GM23338 (cell line): Measurements from ENCODE around the gene HIVEP3. TPM values are rescaled to one million over a fixed set of nuclear protein-coding genes. Genes with fewer than 3 reads are reported as not detected.

Source experiments
- ATAC-seq: fragments of 200-7000 bp; cut with Tn5 transposase; 3 replicates; pipeline ENCODE4 v1.9.1; 2020
- DNase-seq: peaks from one replicate; pipeline ENCODE4 v3.0.0-alpha.2; 2015; ENCODE audit warnings: low spot score
- H2AFZ ChIP-seq: fragments of 200-600 bp; sonication (generic); 2 replicates; pipeline ENCODE4 v1.8.0; 2016; ENCODE audit warnings: antibody characterized with exemption, mild to moderate bottlenecking, moderate library complexity
- H3F3A ChIP-seq: fragments of 200-600 bp; sonication (generic); replicated peaks from 2 replicates; pipeline ENCODE4 v1.8.0; 2017; ENCODE audit warnings: antibody characterized with exemption, mixed run types, low read depth
- H3K27ac ChIP-seq: fragments of 200-600 bp; sonication (generic); 2 replicates; pipeline ENCODE4 v1.6.1; 2016; ENCODE audit warnings: low read depth
- H3K27me3 ChIP-seq: fragments of 200-600 bp; sonication (generic); 2 replicates; pipeline ENCODE4 v1.8.0; 2016; ENCODE audit warnings: mild to moderate bottlenecking, mixed run types, moderate library complexity; ENCODE audit not compliant: insufficient read depth
- H3K36me3 ChIP-seq: fragments of 200-600 bp; sonication (generic); 2 replicates; pipeline ENCODE4 v1.8.0; 2016; ENCODE audit warnings: mild to moderate bottlenecking; ENCODE audit not compliant: insufficient read depth
- H3K4me1 ChIP-seq: fragments of 200-600 bp; sonication (generic); 2 replicates; pipeline ENCODE4 v1.8.0; 2016; ENCODE audit warnings: mild to moderate bottlenecking, moderate library complexity; ENCODE audit not compliant: insufficient read depth
- H3K4me2 ChIP-seq: fragments of 200-600 bp; sonication (generic); 2 replicates; pipeline ENCODE4 v1.7.1; 2017; ENCODE audit warnings: mixed run types
- H3K4me3 ChIP-seq: fragments of 200-600 bp; sonication (generic); 2 replicates; pipeline ENCODE4 v1.6.1; 2016; ENCODE audit warnings: mixed run types
- H3K79me2 ChIP-seq: fragments of 200-600 bp; sonication (generic); replicated peaks from 2 replicates; pipeline ENCODE4 v1.8.0; 2017; ENCODE audit warnings: mild to moderate bottlenecking; ENCODE audit not compliant: insufficient read depth
- H3K9me2 ChIP-seq: fragments of 200-600 bp; sonication (generic); 2 replicates; pipeline ENCODE4 v1.8.0; 2017; ENCODE audit not compliant: insufficient read depth
- H4K20me1 ChIP-seq: fragments of 200-600 bp; sonication (generic); replicated peaks from 2 replicates; pipeline ENCODE4 v1.8.0; 2017; ENCODE audit warnings: mild to moderate bottlenecking; ENCODE audit not compliant: insufficient read depth
- H3K27ac Mint-ChIP-seq: 2 replicates; pipeline ENCODE4 v1.8.0; 2020; ENCODE audit warnings: inconsistent platforms, mild to moderate bottlenecking, moderate library complexity, mixed read lengths
- H3K27me3 Mint-ChIP-seq: 3 replicates; pipeline ENCODE4 v1.8.0; 2022; ENCODE audit warnings: low read depth, mild to moderate bottlenecking, moderate library complexity, mixed read lengths, inconsistent platforms; ENCODE audit not compliant: insufficient read depth, poor library complexity
- H3K36me3 Mint-ChIP-seq: 3 replicates; pipeline ENCODE4 v1.8.0; 2021; ENCODE audit warnings: low read depth, mild to moderate bottlenecking, inconsistent platforms, moderate library complexity, mixed read lengths
- H3K4me1 Mint-ChIP-seq: 3 replicates; pipeline ENCODE4 v1.8.0; 2020; ENCODE audit warnings: mild to moderate bottlenecking, inconsistent platforms, mixed read lengths
- H3K4me3 Mint-ChIP-seq: 3 replicates; pipeline ENCODE4 v1.8.0; 2021; ENCODE audit warnings: moderate library complexity, mild to moderate bottlenecking, inconsistent platforms, mixed read lengths
- H3K9me3 Mint-ChIP-seq: 3 replicates; pipeline ENCODE4 v1.8.0; 2020; ENCODE audit warnings: moderate library complexity, mild to moderate bottlenecking, inconsistent platforms, mixed read lengths
- CREB1 ChIP-seq: fragments of 250-450 bp; sonication (Bioruptor Pico); IDR thresholded peaks from 2 replicates; pipeline ENCODE4 v1.5.0; 2020; ENCODE audit warnings: low read depth, mild to moderate bottlenecking, moderate library complexity
- CTCF ChIP-seq, 2 experiments: fragments of 200-600 bp in 1 of 2; sonication (generic) in 1 of 2; conservative IDR thresholded peaks; 2 replicates each; pipeline versions ENCODE4 v1.5.1 to v1.6.1; 2016 to 2017; ENCODE audit warnings: antibody characterized with exemption in 2 of 2, low read depth in 2 of 2, mild to moderate bottlenecking in 2 of 2, moderate library complexity in 1 of 2
- ETS1 ChIP-seq: IDR thresholded peaks from 2 replicates; pipeline ENCODE4 v1.6.1; 2016; ENCODE audit warnings: antibody characterized with exemption
- NANOG ChIP-seq: IDR thresholded peaks from 2 replicates; pipeline ENCODE4 v1.6.1; 2016; ENCODE audit warnings: antibody characterized with exemption, borderline replicate concordance
- POLR2AphosphoS5 ChIP-seq: IDR thresholded peaks from 2 replicates; pipeline ENCODE4 v1.6.1; 2016; ENCODE audit warnings: antibody characterized with exemption, low read depth
- REST ChIP-seq: IDR thresholded peaks from one replicate; pipeline ENCODE4 v1.6.1; 2018; ENCODE audit warnings: antibody characterized with exemption; ENCODE audit not compliant: unreplicated experiment
- STAT1 ChIP-seq: IDR thresholded peaks from one replicate; pipeline ENCODE4 v1.6.1; 2016; ENCODE audit warnings: antibody characterized with exemption; ENCODE audit not compliant: unreplicated experiment
- ZNF114 ChIP-seq: fragments of 250-450 bp; sonication (Bioruptor Pico); IDR thresholded peaks from 2 replicates; pipeline ENCODE4 v1.5.0; 2020; ENCODE audit warnings: mild to moderate bottlenecking, moderate library complexity
- ZNF331 ChIP-seq: fragments of 250-450 bp; sonication (Bioruptor Pico); IDR thresholded peaks from 2 replicates; pipeline ENCODE4 v1.5.0; 2020; ENCODE audit warnings: low read depth, mild to moderate bottlenecking, moderate library complexity
- polyA plus RNA-seq: library from polyadenylated mRNA; unstranded; fragments of >200 nt; fragmentation: Nextera tagmentation; extraction: Ambion mirVana; gene quantifications from 2 replicates; pipeline ENCODE4 v1.2.1, GENCODE V29; 2016
- total RNA-seq: library from RNA; depleted of rRNA; stranded (reverse); fragments of >200 nt; shearing (Covaris generic); gene quantifications from 2 replicates; pipeline ENCODE4 v1.2.3, GENCODE V29; 2014

HIVEP3 gene
- total and polyA plus RNA-seq, 2 experiments from 2014 or later = 0.14 to 0.24 TPM

- Mint-ChIP-seq H3K4me1 (peaks cover 32% of the 10 kb centered on the region), H3K27me3 (peaks cover 21% of the 10 kb centered on the region), H3K9me3 (no peaks in the 10 kb centered on the region), H3K27ac (no peak overlapping the region), H3K4me3 (no peak overlapping the region), H3K36me3 (no peaks in the 10 kb centered on the region)
- no peaks in the 10 kb centered on the region for H3K9me2 ChIP-seq
- DNase-seq (no peak), ATAC-seq (no peak)
- H3K79me2 ChIP-seq = no peaks in the 10 kb centered on the region
- H3K4me1 ChIP-seq = peaks cover 12% of the 10 kb centered on the region; the same call in 1 of the 2 replicates
- 0 out of 2 replicates have a peak, but pooled peaks cover 5% of the 10 kb centered on the region for H3F3A ChIP-seq
- H3K27ac ChIP-seq = no peak overlapping the region
- no peak overlapping the region for H3K4me2 ChIP-seq
- H3K36me3 ChIP-seq = no peaks in the 10 kb centered on the region
- H3K27me3 ChIP-seq = peaks cover 12% of the 10 kb centered on the region
- no peak for TF ChIP-seq ZNF331 (CRISPR knock-in tag)
- TF ChIP-seq REST = no peak
- no peak for TF ChIP-seq ETS1
- TF ChIP-seq STAT1 = no peak
- H3K4me3 ChIP-seq = no peak overlapping the region
- no peaks in the 10 kb centered on the region for H4K20me1 ChIP-seq
- H2AFZ ChIP-seq = no peak overlapping the region
Observed at GRCh38 chr1:41499591-41499990, 419.1 kb downstream of the HIVEP3 start.

GRCh38 chr1:41498804-41499203 is 419.9 kb downstream of the HIVEP3 start:
- H3K27me3 ChIP-seq = peaks cover 12% of the 10 kb centered on the region
- no peak overlapping the region for H3K27ac ChIP-seq
- 0 out of 2 replicates have a peak, but pooled peaks cover 5% of the 10 kb centered on the region for H3F3A ChIP-seq
- no peaks in the 10 kb centered on the region for H3K79me2 ChIP-seq
- peaks cover 12% of the 10 kb centered on the region; the same call in 1 of the 2 replicates for H3K4me1 ChIP-seq
- no peak overlapping the region for H3K4me3 ChIP-seq
- no peak overlapping the region for H3K4me3 Mint-ChIP-seq
- no peak overlapping the region for H3K4me2 ChIP-seq
- no peaks in the 10 kb centered on the region for H3K36me3 ChIP-seq
- no peaks in the 10 kb centered on the region for H4K20me1 ChIP-seq
- ATAC-seq (no peak), DNase-seq (peak; percentile 30)
- no peaks in the 10 kb centered on the region for H3K36me3 Mint-ChIP-seq
- H3K27me3 Mint-ChIP-seq = peaks cover 19% of the 10 kb centered on the region
- no peak overlapping the region for H3K27ac Mint-ChIP-seq
- no peak overlapping the region for H2AFZ ChIP-seq
- H3K9me3 Mint-ChIP-seq = no peaks in the 10 kb centered on the region
- peaks cover 26% of the 10 kb centered on the region for H3K4me1 Mint-ChIP-seq
- H3K9me2 ChIP-seq = no peaks in the 10 kb centered on the region
- no peak for TF ChIP-seq STAT1
- no peak for TF ChIP-seq POLR2AphosphoS5
- TF ChIP-seq CTCF (conservative IDR thresholded peaks at IDR 0.05; ENCODE audit: low read depth in 2 of 2) = no peak
- TF ChIP-seq REST = no peak
- TF ChIP-seq NANOG = no peak
- TF ChIP-seq CREB1 (CRISPR knock-in tag) = no peak
- no peak for TF ChIP-seq ETS1
- no peak for TF ChIP-seq ZNF114 (CRISPR knock-in tag)
- no peak for TF ChIP-seq ZNF331 (CRISPR knock-in tag)
